Upper lobe of right lung (tissue), 1 donor: ENCODE data around the gene SMARCE1. TPM values are rescaled to one million over a fixed set of nuclear protein-coding genes. Genes with fewer than 3 reads are reported as not detected.
"Not testable (repeated sequence)": the region's sequence is repeated elsewhere in the genome, so short reads cannot be mapped to it uniquely, and the experiment has no call there.

ENCODE experiments used
- ATAC-seq: fragments of 200-7000 bp; cut with Tn5 transposase; one replicate; pipeline ENCODE4 v1.9.1; 2020; ENCODE audit warnings: mild to moderate bottlenecking, moderate library complexity
- DNase-seq: peaks from one replicate; pipeline ENCODE4 v3.0.0-alpha.2; 2020
- H3K27ac ChIP-seq: fragments of 200-600 bp; one replicate; pipeline ENCODE4 v1.8.0; 2022
- H3K27me3 ChIP-seq: fragments of 200-600 bp; one replicate; pipeline ENCODE4 v1.8.0; 2022; ENCODE audit warnings: mild to moderate bottlenecking
- H3K36me3 ChIP-seq: fragments of 200-600 bp; one replicate; pipeline ENCODE4 v1.8.0; 2022
- H3K4me1 ChIP-seq: fragments of 200-600 bp; one replicate; pipeline ENCODE4 v1.8.0; 2022
- H3K4me3 ChIP-seq: fragments of 200-600 bp; one replicate; pipeline ENCODE4 v1.8.0; 2022; ENCODE audit warnings: mild to moderate bottlenecking
- H3K9me3 ChIP-seq: fragments of 200-600 bp; one replicate; pipeline ENCODE4 v1.8.0; 2022
- CTCF ChIP-seq: fragments of 200-600 bp; IDR thresholded peaks from one replicate; pipeline ENCODE4 v1.8.0; 2022; ENCODE audit warnings: antibody characterized with exemption
- intact Hi-C: fragments of 100-400 bp; cut with DNase I; formaldehyde crosslinking; loops from one replicate; pipeline ENCODE4 v1.11.0; 2022
- total RNA-seq: library from RNA; stranded (reverse); fragmentation: NEBNext Ultra II Directional; extraction: Animal tissue kit (Norgen Biotek cat#: 25700); gene quantifications from one replicate; pipeline ENCODE4 v1.2.1, GENCODE V29; 2021
- donor health status: DM: no; HTN: yes; CAD: no; lungs with severe emphysema.

The SMARCE1 gene
- total RNA-seq, 1 donor from 2014 or later: 80.2 TPM

- Histone ChIP-seq H3K4me1 (no peaks in the 10 kb centered on the region), H3K9me3 (no peaks in the 10 kb centered on the region), H3K4me3 (no peak overlapping the region), H3K36me3 (no peaks in the 10 kb centered on the region), H3K27ac (peak overlapping the region; percentile 42), H3K27me3 (no peaks in the 10 kb centered on the region)
- intact Hi-C loops: no loop called here
- TF ChIP-seq CTCF: no peak
- ATAC-seq (no peak), DNase-seq (no peak)
Observed at GRCh38 chr17:40597556-40598300, 49.9 kb downstream of the SMARCE1 start.

- Histone ChIP-seq H3K36me3 (no peaks in the 10 kb centered on the region), H3K27me3 (no peaks in the 10 kb centered on the region), H3K4me3 (no peak overlapping the region), H3K27ac (no peak overlapping the region), H3K4me1 (no peaks in the 10 kb centered on the region), H3K9me3 (no peaks in the 10 kb centered on the region)
- ATAC-seq: no peak
- no peak for DNase-seq
- intact Hi-C loops: no loop called here
- TF ChIP-seq CTCF: no peak
Observed at GRCh38 chr17:40597156-40597555, 50.5 kb downstream of the SMARCE1 start.

GRCh38 chr17:40596261-40596919, 51.2 kb downstream of the SMARCE1 start:
- peak; percentile 59 for ATAC-seq
- no peaks in the 10 kb centered on the region for H3K27me3 ChIP-seq
- no peak overlapping the region for H3K27ac ChIP-seq
- H3K9me3 ChIP-seq: no peaks in the 10 kb centered on the region
- DNase-seq: no peak
- intact Hi-C loops: no loop called here
- no peaks in the 10 kb centered on the region for H3K4me1 ChIP-seq
- H3K36me3 ChIP-seq: no peaks in the 10 kb centered on the region
- TF ChIP-seq CTCF: no peak
- H3K4me3 ChIP-seq: no peak overlapping the region

GRCh38 chr17:40590742-40591141, 56.9 kb downstream of the SMARCE1 start:
- TF ChIP-seq CTCF: no peak
- no peak overlapping the region for H3K27ac ChIP-seq
- intact Hi-C loops: no loop called here
- H3K4me1 ChIP-seq: no peaks in the 10 kb centered on the region
- no peak overlapping the region for H3K4me3 ChIP-seq
- DNase-seq: no peak
- no peak for ATAC-seq
- H3K27me3 ChIP-seq: no peaks in the 10 kb centered on the region
- H3K36me3 ChIP-seq: no peaks in the 10 kb centered on the region
- H3K9me3 ChIP-seq: no peaks in the 10 kb centered on the region

- no peak overlapping the region for H3K27ac ChIP-seq
- ATAC-seq: no peak
- no peak for TF ChIP-seq CTCF
- no peak overlapping the region for H3K4me3 ChIP-seq
- no peak for DNase-seq
- peaks cover 3% of the 10 kb centered on the region for H3K9me3 ChIP-seq
- no peaks in the 10 kb centered on the region for H3K4me1 ChIP-seq
- H3K36me3 ChIP-seq: no peaks in the 10 kb centered on the region
- intact Hi-C loops: no loop called here
- H3K27me3 ChIP-seq: no peaks in the 10 kb centered on the region
Observed at GRCh38 chr17:40588552-40588951, 59.1 kb downstream of the SMARCE1 start.

- H3K4me1 ChIP-seq, H3K9me3 ChIP-seq, H3K27me3 ChIP-seq, H3K36me3 ChIP-seq, intact Hi-C loops, H3K4me3 ChIP-seq, H3K27ac ChIP-seq, ATAC-seq, DNase-seq: not testable (repeated sequence)
Observed at GRCh38 chr17:40586264-40586663, 61.4 kb downstream of the SMARCE1 start.

- intact Hi-C loops, H3K4me3 ChIP-seq, H3K27me3 ChIP-seq, DNase-seq, H3K27ac ChIP-seq, ATAC-seq, H3K36me3 ChIP-seq, H3K4me1 ChIP-seq, H3K9me3 ChIP-seq: not testable (repeated sequence)
Observed at GRCh38 chr17:40584950-40585349, 62.7 kb downstream of the SMARCE1 start.
